Colonic mucosa (tissue), 4 donors: Measurements from ENCODE around the gene NDUFS6. TPM values are rescaled to one million over a fixed set of nuclear protein-coding genes. Genes with fewer than 3 reads are reported as not detected.

Experiments
- DNase-seq: peaks from one replicate; pipeline ENCODE4 v3.0.0-alpha.2; 2020
- H3K27ac ChIP-seq: fragments of 200-600 bp; one replicate; pipeline ENCODE4 v1.8.0; 2021
- H3K27me3 ChIP-seq: fragments of 200-600 bp; one replicate; pipeline ENCODE4 v1.8.0; 2021
- H3K36me3 ChIP-seq: fragments of 200-600 bp; one replicate; pipeline ENCODE4 v1.8.0; 2021
- H3K4me1 ChIP-seq: fragments of 200-600 bp; one replicate; pipeline ENCODE4 v1.8.0; 2021; ENCODE audit warnings: mild to moderate bottlenecking
- H3K4me3 ChIP-seq: fragments of 200-600 bp; one replicate; pipeline ENCODE4 v1.8.0; 2021
- H3K9ac ChIP-seq, 2 donors: one replicate each; pipeline ENCODE4 v1.7.0; 2013; ENCODE audit warnings: control low read depth in 2 of 2, low read depth in 2 of 2, low read length in 2 of 2
- H3K9me3 ChIP-seq: fragments of 200-600 bp; one replicate; pipeline ENCODE4 v1.8.0; 2021
- intact Hi-C: fragments of 100-400 bp; cut with DNase I; formaldehyde crosslinking; loops from one replicate; pipeline ENCODE4 v1.14.1; 2022
- total RNA-seq, 2 donors: library from RNA; stranded (reverse); fragmentation: NEBNext Ultra II Directional in 1 of 2; extraction: Animal tissue kit (Norgen Biotek cat#: 25700) in 1 of 2; gene quantifications; one replicate each; pipeline ENCODE4 v1.2.1, GENCODE V29; 2021
- TF ChIP-seq, protein P1 (sequence below): fragments of 200-600 bp; IDR thresholded peaks from one replicate; pipeline ENCODE4 v1.8.0; 2022; ENCODE audit warnings: antibody characterized with exemption, mild to moderate bottlenecking
- donor health status: healthy.
- donor health status: DM: no; HTN: no; CAD: no.
- donor health status: DM: no; HTN: no; CAD: no.

The NDUFS6 gene
- total RNA-seq, 2 donors from 2014 or later, result 43.2 to 70.7 TPM

DNA sequence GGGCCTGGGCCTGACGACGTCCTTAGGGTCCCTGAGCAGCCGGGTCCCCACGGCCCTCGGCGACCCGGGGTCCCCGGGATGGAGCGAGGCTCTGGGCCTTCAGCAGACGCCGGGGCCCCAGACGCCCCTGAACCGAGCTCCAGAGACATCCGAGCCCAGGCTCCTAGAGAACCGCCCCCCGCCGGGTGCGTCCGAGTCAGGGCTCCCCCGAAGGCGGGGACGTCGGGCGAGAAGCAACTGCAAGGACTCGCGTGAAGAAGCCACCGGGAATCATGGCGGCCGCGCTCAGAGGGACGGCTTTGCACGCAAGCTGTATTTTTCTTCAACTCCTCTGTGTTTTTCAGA is 56.0 kb downstream of the NDUFS6 start:
- Histone ChIP-seq H3K9ac (no peak overlapping the region), H3K27me3 (peaks cover 12% of the 10 kb centered on the region), H3K27ac (no peak overlapping the region), H3K36me3 (no peaks in the 10 kb centered on the region), H3K9me3 (no peaks in the 10 kb centered on the region), H3K4me1 (no peaks in the 10 kb centered on the region), H3K4me3 (no peak overlapping the region)
- intact Hi-C loops, result no loop called here
- TF ChIP-seq, protein P1, sequence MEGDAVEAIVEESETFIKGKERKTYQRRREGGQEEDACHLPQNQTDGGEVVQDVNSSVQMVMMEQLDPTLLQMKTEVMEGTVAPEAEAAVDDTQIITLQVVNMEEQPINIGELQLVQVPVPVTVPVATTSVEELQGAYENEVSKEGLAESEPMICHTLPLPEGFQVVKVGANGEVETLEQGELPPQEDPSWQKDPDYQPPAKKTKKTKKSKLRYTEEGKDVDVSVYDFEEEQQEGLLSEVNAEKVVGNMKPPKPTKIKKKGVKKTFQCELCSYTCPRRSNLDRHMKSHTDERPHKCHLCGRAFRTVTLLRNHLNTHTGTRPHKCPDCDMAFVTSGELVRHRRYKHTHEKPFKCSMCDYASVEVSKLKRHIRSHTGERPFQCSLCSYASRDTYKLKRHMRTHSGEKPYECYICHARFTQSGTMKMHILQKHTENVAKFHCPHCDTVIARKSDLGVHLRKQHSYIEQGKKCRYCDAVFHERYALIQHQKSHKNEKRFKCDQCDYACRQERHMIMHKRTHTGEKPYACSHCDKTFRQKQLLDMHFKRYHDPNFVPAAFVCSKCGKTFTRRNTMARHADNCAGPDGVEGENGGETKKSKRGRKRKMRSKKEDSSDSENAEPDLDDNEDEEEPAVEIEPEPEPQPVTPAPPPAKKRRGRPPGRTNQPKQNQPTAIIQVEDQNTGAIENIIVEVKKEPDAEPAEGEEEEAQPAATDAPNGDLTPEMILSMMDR, result no peak
- DNase-seq, result no peak

DNA sequence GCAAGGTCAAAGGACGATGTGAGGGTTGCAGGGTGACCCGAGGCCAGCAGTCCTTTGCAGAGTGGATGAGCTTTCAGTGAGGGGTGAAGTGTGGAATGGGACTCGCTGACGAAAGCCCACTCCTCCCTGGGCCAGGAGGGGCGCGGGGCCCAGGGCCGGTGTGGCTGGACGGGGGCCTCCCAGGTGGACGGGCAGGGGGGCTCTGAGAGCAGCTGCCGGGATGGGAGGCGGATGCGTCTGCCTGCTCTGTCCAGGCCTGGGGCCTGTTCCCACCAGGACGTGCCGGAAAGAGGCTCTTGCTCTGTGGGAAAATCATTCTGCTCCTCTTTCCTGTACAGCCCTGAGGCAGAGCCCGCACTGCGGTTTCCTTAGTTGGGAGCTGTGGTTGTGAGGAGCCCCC is 57.2 kb downstream of the NDUFS6 start:
- H3K27me3 ChIP-seq, result peaks cover 8% of the 10 kb centered on the region
- no peak overlapping the region for H3K9ac ChIP-seq
- TF ChIP-seq, protein P1, result no peak
- intact Hi-C loops, result no loop called here
- H3K27ac ChIP-seq, result no peak overlapping the region
- H3K4me1 ChIP-seq, result no peaks in the 10 kb centered on the region
- no peak for DNase-seq
- no peaks in the 10 kb centered on the region for H3K9me3 ChIP-seq
- no peak overlapping the region for H3K4me3 ChIP-seq
- no peaks in the 10 kb centered on the region for H3K36me3 ChIP-seq

GRCh38 chr5:1859099-1859498 is 57.9 kb downstream of the NDUFS6 start:
- DNase-seq, result no peak
- intact Hi-C loops, result no loop called here
- TF ChIP-seq, protein P1, result no peak
- H3K27ac ChIP-seq, result no peak overlapping the region
- H3K27me3 ChIP-seq, result peaks cover 8% of the 10 kb centered on the region
- H3K36me3 ChIP-seq, result no peaks in the 10 kb centered on the region
- no peaks in the 10 kb centered on the region for H3K4me1 ChIP-seq
- no peak overlapping the region for H3K9ac ChIP-seq
- H3K4me3 ChIP-seq, result no peak overlapping the region
- H3K9me3 ChIP-seq, result no peaks in the 10 kb centered on the region

DNA sequence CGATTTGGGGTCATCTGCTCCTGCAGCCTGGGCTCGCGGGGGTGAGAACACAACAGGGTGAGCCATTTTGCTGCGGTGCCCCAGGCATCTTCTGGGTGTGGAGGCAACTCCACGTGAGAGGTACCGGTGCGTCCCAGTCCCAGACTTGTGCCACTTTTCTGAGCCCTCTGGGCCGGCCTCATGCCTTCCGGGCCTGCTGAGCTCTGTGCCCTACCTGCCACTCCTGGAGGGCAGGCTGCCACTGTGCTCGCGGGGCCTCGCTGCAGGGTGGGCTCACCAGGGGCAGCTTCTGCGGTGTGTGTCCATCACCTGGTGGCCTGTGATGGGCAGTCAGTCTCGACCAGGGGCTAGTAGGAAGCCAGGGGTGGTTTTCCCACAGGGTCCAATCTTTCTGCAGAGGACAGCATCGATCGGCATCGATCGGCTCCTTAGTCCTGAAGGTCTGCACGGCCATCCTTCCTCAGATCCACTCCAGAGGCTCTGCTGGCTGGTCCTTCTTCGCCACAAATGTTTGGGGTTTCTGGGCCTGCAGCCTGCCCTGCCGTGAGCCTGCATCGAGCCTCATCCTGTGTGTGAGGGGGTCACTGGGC is 58.9 kb downstream of the NDUFS6 start:
- no peak for DNase-seq
- intact Hi-C loops, result no loop called here
- TF ChIP-seq, protein P1, result no peak
- peaks cover 8% of the 10 kb centered on the region for H3K27me3 ChIP-seq
- H3K9me3 ChIP-seq, result no peaks in the 10 kb centered on the region
- no peak overlapping the region for H3K27ac ChIP-seq
- no peak overlapping the region for H3K4me3 ChIP-seq
- H3K36me3 ChIP-seq, result no peaks in the 10 kb centered on the region
- no peak overlapping the region for H3K9ac ChIP-seq
- H3K4me1 ChIP-seq, result no peaks in the 10 kb centered on the region

DNA sequence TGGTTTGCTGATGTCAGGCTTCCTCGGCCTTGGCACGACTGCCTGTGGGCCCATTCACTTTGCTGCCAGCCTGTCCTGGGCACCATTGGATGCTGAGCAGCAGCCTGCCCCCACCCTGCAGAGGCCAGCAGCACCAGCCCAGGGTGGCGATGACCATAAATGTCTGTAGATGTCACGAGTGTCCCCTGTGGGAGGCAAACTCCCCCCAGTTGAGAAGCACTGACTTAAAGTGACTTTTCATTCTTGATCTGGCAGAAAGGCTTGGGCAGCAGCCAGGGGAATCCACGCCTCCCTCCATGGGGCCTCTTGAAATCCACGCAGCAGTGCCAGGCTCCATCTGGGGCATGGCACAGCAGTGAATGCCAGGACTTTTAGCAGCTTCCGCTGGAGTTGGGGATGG is 59.7 kb downstream of the NDUFS6 start:
- peaks cover 4% of the 10 kb centered on the region for H3K27me3 ChIP-seq
- no peak for DNase-seq
- no peak overlapping the region for H3K9ac ChIP-seq
- H3K4me3 ChIP-seq, result no peak overlapping the region
- TF ChIP-seq, protein P1, result no peak
- no peak overlapping the region for H3K27ac ChIP-seq
- H3K4me1 ChIP-seq, result no peaks in the 10 kb centered on the region
- intact Hi-C loops, result no loop called here
- no peaks in the 10 kb centered on the region for H3K36me3 ChIP-seq
- H3K9me3 ChIP-seq, result no peaks in the 10 kb centered on the region
